Activated CD4-positive, alpha-beta T cell treated with anti-CD3 and anti-CD28 coated beads, Interleukin-10, Interleukin-2, amounts not matched to agents 100 ng/mL and 50 ng/mL, durations not matched to agents 16 hours and 8 hours (primary cell): ENCODE measurements around the gene QRFP.

ENCODE experiments used
- DNase-seq: peaks from one replicate; pipeline ENCODE4 v3.0.0-alpha.2; 2020

The QRFP gene

GRCh38 chr9:130933114-130934046 is 36.8 kb upstream of the QRFP start:
- DNase-seq: no peak

DNA sequence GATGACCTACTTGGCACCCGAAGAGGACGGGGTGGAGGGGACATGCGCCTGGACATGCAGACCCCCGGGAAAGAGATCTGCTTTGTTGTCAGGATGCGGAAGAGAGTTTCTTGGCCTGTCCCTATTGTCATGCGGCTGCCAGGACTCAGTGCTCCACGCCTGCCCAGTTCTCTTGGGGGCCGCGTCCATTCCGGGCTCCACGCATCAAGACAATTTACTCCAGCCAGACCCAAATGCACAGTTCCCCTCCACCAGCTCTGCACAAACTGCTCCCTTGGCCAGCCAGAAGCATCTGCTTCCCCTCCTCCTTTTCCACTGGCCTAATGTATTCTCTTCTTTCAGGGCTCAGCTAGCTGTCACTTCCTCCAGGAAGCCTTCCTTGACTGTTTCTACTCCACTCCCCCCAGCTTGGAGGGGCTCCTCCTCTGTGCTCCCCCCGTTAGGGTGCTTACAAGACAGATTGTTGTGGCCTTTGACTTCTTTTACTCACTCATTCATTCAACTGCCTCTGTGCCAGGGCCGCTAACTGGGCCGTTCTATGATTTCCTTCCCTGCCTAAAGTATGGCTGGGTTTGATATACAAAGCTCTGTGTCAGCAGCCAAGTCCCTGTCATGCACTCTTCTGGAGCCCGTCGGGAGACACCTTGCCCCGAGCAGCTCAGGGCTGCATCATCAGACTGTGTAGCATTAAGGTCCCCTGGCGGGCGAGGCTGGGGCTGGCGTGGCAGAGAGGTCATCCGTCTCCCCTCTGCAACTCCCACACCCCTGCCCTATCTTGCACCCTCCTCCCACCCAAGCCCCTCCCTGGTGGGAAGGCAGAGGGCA is 35.9 kb upstream of the QRFP start:
- no peak for DNase-seq

DNA sequence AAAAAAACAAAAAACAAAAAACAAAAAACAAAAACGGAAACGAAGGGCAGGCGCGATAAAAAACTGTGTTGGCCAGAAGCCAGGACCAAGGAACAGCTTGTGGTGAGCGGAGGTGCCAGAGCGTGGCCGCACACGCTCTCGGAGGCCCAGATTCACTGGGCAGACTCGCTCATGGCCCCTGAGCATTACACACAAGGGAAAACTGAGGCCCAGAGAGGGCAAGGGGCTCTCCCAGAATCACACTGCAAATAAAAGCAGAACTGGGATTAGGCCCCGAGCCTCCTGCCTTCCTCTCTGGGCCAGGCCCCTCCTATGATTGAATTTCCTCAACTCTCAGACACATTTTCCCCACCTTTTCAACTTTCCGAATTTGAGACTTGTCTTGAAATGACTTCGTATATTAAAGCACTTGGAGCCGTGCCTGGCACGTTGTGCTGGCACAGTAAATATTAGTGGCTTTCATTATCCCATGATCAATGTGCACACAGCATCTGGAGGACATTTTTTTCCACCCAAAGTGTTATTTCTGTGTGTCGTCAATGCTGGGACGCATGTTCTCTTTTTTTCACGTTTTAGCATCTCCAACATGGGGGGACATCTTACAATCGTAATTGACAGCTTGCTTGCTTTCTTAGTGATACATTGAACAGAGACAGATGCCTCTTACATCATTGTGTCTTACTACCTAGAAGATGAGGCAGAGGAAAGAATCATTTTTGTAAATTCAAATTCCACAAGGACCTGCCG is 35.1 kb upstream of the QRFP start:
- no peak for DNase-seq

DNA sequence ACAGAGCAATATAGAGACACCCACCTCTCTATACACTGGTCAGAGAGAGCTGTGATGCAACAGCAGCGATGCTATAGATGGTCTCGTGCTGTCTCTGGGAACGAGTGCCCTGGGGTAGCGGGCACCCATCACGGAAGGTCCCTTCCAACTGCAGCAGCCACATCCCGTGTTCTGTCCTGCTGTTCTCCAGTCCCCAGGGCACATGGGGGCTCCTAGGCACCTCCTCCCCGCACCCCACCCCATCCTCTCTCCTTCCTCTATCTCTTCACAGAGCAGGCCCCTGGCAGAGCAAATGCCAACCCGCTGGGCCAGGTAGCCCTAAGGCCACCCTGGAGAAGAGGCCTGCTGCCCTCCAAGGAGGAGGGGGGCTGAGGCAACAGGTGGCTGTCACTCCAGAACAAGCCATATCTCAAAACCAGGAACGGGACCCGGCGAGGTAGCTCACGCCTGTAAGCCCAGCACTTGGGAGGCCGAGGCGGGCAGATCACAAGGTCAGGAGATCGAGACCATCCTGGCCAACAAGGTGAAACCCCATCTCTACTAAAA is 34.3 kb upstream of the QRFP start:
- DNase-seq: no peak

DNA sequence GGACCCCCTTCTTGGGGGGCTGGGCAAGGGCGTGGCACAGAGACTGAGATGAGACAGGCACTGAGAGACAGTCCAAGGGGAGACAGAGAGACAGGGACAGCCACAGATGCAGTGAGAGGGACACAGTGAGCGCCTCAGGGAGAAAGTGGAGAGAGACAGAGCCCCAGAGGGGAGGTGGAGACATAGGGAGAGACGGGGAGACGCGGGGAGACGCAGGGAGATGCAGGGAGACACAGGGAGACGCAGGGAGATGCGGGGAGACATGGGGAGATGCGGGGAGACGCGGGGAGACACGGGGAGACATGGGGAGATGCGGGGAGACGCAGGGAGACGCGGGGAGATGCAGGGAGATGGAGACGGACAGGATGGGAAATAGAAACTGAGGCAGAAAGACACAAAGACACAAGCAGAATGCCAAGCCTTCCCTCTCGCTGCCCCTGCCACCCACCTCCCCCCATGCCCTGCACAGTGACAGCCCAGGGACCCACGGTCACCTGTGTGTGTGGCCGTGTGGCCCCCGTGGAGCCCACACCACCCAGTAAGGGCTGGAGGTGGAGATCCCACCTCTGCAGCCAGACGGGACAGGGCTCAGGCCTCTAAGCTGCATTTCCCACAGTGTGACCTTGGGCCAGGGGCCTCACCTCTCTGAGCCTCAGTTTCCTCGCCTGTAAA is 33.7 kb upstream of the QRFP start:
- DNase-seq: no peak

- DNase-seq: no peak
These were observed 33.0 kb upstream of the QRFP start for GRCh38 chr9:130929571-130930038.

- no peak for DNase-seq
These were observed 31.6 kb upstream of the QRFP start for GRCh38 chr9:130927995-130928900.

- DNase-seq: no peak
These were observed 30.7 kb upstream of the QRFP start for GRCh38 chr9:130927338-130927737.

DNA sequence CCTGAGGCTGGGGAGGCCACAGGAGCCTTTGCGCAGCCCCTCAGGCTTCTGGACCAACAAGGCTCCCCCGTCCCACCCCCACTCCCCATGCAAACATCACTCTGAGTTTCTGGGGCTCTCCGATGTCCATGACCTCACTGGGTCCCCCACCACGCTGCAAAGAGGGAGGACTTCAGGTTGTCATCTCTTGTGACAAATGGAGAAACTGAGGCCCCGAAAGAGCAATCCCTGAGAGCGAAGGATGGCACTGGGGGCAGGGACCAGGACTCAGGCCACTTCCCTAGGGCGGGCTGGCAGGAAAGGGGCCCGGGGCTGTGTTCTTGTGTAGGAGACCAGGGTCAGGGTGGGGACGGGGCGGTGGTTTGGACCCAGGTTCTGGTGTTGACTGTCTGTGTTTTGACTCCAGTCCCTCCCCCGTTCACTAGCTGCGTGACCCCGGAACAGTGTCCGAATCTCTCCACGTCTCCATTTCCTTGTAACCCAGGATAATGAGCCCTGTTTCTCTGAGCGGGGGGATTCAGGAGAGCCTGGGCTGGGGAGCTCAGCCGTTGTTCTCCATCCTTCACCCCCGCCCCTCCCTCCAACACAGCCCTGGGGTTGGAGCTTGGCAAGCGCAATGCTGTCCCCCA is 28.6 kb upstream of the QRFP start:
- no peak for DNase-seq

DNA sequence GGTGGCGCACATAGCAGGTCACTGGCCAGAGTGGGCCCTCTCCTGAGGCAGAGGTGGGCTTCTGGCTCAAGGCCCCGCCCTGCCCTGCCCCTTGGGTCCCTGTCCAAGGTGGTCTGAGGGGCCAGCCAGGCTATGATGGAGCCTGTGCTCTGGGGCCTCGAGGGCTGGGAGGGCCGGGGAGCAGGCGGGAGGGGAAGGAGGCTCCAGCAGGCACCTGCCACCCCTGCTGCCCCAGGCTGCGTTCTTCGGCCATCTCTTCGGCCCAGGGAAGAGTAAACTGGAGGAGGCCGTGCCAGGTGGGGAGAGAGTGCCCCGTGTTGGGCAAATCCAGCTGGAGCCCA is 27.8 kb upstream of the QRFP start:
- DNase-seq: no peak

DNA sequence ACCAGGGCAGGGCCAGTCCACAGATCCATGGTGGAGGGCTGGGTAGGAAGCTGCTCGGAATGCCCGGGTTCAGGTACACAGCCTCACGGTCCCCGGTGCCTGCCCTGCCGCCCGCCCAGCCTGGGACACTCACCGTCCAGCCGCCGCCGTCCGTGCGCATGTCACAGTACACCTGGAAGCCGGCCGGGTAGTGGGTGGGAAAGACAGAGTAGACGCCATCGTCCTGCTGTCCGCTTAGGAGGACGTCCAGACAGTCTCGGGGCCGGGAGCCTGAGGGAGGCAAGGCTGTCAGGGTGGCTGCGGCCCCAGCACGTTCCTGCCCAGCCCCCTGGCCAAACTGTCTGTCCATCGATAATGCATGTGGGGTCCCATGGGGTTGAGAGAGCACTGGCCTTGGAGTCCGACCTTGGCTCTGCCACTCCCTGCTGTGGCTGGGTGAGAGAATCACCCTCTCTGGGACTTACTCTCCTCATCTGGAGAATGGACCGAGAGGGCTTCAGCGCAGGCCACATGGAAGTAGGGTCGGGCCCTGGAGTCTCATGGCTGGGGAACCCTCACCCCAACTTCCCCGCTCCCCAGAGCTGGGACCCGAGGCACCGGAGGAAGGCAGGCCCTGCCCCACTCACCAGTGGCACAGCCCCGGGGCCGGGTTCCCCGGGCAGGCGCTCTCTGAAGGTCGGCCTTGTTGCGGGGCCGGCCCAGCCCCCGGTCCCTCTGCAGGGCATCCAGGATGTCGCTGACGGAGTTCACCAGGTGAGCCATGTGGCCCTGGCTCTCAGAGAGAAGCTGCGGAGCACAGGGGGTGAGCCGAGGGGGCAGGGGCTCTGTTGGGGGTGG is 27.2 kb upstream of the QRFP start:
- no peak for DNase-seq

DNA sequence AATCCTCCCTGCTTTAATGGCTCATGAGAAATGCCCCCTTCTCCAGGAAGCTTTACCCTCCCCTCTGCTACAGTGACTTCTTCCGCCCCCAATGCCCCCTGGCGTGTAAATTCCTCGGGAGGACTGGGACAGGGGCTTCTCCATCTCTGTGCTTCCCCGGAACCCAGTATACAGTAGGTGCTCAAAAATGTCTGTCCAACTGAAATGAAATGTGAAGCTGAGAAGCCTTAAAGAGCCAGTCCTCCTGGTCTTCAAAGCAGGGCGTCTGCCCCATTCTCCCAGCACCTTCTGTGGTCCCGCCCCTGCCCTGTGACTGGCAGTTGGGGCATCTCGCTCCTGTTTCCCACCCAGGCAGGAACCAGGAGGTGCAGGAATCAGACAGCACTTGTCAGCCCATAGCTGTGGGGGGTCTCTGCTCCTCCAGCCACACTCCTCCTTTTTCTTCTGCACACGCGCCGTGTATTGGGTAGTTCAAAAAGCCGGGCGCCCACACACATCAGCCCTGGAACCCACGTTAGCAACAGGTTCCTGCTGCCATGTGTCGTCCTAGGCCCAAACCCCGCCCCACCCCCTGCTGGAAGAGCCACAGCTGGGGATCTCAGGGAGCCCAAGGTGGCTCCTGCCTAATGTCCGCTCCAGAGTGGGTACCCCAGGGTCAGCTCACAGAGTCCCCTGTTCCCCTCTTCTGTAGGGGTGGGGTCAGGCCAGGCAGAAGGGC is 26.4 kb upstream of the QRFP start:
- no peak for DNase-seq

DNA sequence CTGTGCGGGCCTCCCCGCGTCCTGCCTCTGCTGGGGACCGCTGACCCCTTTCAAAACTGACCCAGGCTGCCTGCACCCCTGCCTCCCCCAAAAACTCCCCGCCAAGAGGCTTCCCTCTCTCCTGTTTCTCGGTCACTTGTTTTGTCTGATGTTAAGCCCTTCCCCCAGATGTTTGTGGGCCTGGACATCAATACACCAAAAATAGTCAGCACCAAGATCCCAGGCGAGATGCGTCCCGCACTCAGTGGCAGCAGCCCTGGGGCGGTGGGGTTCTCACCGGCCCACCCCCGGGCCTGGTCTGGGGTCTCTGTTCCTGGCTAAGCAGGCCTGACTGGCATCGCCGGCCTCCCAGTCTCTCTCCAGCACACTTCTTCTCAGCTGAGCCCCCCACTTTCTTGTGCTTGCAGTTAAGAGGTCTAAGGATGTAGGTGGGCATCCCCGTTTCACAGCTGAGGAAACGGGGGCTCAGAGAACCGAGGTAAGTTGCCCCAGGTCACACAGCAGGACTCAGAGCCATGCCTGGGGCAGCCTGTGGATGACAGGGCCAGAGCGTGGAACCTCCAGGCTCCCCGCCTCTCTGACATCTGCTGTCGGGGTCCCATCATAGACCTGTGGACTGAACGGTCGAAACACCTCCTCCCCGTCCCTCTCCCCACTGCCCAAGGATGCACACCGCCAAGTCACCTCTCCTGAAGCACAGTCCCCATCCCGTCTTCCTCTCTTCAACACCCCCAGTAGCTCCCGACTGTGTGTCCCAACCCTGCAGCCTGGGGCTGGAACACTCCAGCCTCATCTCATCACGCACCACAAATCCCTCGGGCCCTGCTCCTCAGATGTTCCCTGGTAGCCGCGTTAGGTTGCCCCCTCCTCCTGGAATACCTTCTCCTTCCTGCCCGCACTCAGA is 25.6 kb upstream of the QRFP start:
- DNase-seq: no peak

GRCh38 chr9:130921300-130921988 is 24.8 kb upstream of the QRFP start:
- no peak for DNase-seq

GRCh38 chr9:130920762-130921299 is 24.2 kb upstream of the QRFP start:
- DNase-seq: no peak

- no peak for DNase-seq
These were observed 23.6 kb upstream of the QRFP start for GRCh38 chr9:130920233-130920632.

DNA sequence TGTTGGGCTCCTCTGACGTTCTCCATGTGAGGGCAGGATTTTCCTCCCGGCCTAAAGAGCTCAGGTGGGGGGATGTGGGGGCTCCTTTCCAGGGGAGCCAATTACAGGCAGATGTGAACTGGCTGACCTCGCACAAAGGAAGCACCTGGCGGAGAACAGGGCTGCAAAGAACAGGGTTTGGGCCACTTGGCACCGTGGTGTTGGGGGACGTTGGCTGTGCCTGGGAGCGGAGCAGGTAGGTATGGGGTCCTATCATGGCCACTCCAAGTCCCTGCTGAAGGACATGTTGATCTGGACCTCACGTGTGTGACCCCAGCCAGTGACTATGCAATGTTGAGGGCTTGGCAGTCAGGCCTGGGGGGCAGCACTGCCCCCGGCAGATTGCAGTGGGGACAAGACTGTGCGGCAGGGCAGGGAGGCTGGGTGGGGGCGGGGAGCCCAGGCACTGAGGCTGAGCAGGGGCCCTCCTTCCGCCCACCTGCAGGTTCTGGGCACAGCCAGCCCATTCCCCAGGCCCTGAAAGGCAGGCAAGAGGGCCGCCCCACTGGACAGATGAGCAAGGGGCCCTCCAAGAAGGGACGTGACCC is 23.0 kb upstream of the QRFP start:
- DNase-seq: no peak
